Frontal cortex (tissue), 4 donors: Measurements from ENCODE around the gene MITD1. TPM values are rescaled to one million over a fixed set of nuclear protein-coding genes. Genes with fewer than 3 reads are reported as not detected.
"Not testable (repeated sequence)": the region's sequence is repeated elsewhere in the genome, so short reads cannot be mapped to it uniquely, and the experiment has no call there.

ENCODE experiments used
- DNase-seq, 2 donors: peaks; one replicate each; pipeline ENCODE4 v3.0.0; 2012; ENCODE audit warnings: low spot score in 2 of 2
- FAIRE-seq: peaks from 2 replicates; lab custom pipeline; 2012; peaks lifted over from hg19 to GRCh38; lab: Jason Lieb, UNC
- small RNA-seq: library from RNA; depleted of rRNA; stranded (forward); fragments of <200 nt; gene quantifications from one replicate; pipeline ENCODE3, GENCODE V24; 2014
- total RNA-seq: library from RNA; depleted of rRNA; stranded (reverse); fragments of >200 nt; gene quantifications from one replicate; pipeline ENCODE4 v1.2.3, GENCODE V29; 2014
- donor health status: control.
- donor health status: control.
- donor health status: control.

Gene MITD1
- total RNA-seq, 1 donor from 2014 or later, result 19.6 TPM

DNA sequence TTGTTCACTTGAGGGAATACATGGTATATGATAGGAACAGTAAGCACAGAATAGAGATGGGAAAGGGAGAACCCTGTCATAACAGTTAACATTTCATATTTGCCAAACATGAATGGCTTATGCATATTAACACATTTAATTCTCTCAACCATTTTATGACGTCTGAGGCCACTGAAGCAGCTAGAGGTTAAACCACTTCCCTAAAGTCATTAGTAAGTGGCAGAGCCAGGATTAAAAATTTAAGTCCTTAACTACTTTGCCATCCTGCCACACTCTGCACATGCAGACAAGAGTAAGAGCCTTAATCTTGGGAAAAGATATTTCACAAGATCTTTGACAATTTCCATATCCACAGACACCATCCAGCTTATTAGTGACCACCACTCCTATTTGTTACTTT, 24.0 kb downstream of the MITD1 start:
- DNase-seq (no peak), FAIRE-seq (no peak)

DNA sequence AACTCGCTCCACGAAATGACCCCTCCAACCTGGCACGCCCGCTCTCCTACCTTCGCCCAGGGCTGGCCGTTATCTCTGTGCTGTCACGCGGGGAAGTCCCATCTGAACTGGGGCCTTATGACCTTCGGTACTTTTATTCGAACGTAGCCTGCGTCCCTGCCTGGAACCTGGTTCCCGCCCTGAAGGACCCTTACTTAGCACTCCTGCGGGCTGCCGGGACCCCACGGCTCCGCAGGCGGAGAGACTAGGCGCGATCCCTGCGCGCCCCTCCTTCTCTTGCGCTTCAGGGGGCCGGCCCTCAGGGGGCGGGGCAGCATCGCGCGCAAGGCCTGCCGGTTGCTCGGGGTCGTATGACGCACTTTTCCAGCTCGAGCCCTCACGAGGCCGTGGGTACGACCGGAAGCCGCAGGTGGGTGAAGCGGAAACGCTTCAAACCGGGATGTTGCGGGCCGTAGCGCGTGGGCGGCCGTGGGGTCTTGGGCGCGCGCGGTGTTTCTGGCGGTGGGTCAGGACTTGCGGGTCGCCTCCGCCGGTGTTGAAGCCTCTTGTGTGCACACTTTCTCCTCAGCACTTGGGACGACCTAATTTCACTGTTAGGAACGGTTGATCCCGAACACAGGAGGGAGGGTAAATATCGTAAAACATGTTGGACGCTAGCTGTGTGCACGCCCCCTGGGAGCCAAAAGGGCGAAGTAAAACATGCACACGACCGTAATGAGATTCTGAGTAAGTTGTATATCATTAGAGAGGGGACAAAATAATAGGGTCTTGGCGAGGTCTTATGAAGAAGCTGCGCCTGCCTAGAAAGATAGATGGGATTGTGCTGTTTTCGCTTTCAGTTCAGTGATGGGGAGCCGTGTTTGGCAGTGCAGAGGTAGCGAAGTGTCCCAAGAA, 26.0 kb downstream of the MITD1 start, which contains the start of the genes LIPT1 and TSGA10:
Gene LIPT1, plus strand, starts transcription at position 325 of the 894 bp plus-strand sequence. CDS start 6,991 bp downstream, outside the sequence.
Gene TSGA10, minus strand, starts transcription at position 300 of the 894 bp plus-strand sequence. CDS start 45,503 bp downstream, outside the sequence.
- DNase-seq (peak; percentile 82 to 91), FAIRE-seq (no peak)

DNA sequence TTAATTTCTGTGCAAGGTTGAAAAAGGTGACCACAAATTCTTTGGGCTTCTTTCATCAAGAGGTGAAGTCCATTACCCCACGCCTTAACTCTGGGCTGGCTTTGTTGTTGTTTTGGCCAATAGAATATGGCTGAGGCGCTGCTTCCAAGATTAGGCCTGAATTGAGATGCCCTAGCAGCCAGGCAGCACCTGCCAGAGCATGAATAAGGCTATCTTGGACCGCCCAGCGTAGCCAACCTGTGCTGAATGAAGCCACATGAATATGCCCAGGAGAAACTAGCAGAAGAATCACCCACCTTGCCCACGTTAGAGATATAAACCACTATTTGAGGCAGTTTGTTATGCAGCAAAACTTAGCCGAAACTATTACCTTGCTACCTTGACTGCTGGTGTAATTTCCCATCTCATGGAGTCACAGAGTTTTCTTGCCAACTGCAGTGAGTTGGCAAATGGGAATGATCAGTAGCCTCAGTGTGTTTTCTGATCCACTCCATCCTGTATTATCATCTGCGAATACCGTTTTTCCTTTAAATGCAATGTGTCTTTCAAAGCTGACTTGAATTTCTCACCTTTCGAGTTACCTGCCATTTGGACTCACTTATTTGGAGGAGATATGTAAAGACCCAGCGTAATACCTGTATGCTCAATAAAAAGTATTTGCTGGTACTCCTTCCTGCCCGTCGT, 26.8 kb downstream of the MITD1 start:
- FAIRE-seq, result no peak
- peak in 1 of 2 donors; percentile 38 for DNase-seq

DNA sequence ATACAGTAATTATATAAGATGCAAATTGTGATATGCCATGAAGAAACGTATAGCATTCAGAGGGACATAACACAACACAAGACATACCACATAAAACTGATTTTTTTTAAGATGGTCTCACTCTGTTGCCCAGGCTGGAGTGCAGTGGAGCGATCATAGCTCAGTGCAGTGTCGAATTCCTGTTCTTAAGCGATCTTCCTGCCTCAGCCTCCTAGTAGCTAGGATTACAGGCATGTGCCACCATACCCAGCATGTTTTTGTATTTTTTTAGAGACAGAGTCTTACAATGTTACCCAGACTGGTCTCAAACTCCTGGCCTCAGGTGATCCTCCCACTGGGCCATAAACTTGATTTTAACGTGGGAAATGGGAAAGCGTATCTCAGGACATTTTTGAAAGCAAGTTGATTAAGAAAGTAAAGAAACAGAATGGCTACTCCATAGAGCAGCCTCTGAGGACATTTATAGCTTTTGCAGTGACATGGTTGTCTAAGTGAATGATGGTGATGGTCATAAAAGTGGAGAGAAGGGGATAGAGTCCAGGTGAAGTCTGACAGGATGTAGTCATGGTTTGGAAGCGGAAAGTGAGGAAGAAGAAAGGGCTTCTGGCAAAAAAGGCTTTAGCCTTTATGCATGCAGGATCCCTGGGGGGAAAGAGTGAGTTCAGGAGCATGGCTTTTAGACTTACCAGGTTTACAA, 28.5 kb downstream of the MITD1 start:
- FAIRE-seq, result no peak

DNA sequence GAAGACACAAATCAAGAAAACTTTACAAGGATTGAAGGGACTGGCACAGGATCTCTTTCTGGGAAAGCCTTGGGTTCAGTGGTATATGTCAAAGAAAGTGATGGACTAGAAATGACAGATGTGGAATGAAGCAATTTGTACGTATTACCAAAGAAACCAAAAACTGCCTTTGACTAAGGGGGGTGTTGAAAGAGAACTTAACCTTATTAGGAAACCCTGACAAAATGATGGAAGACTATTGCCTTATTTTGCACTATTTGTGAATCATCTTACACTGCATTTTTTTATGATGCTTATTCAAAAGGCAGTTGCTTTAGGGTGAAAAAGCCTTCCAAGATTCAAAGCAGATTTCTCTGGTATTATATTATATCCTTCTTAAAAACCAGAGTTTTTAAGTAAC, 30.2 kb downstream of the MITD1 start:
- DNase-seq, result no peak
- no peak for FAIRE-seq

More for the DNA sequence above, 28.5 kb downstream of the MITD1 start:
- DNase-seq, result no peak

DNA sequence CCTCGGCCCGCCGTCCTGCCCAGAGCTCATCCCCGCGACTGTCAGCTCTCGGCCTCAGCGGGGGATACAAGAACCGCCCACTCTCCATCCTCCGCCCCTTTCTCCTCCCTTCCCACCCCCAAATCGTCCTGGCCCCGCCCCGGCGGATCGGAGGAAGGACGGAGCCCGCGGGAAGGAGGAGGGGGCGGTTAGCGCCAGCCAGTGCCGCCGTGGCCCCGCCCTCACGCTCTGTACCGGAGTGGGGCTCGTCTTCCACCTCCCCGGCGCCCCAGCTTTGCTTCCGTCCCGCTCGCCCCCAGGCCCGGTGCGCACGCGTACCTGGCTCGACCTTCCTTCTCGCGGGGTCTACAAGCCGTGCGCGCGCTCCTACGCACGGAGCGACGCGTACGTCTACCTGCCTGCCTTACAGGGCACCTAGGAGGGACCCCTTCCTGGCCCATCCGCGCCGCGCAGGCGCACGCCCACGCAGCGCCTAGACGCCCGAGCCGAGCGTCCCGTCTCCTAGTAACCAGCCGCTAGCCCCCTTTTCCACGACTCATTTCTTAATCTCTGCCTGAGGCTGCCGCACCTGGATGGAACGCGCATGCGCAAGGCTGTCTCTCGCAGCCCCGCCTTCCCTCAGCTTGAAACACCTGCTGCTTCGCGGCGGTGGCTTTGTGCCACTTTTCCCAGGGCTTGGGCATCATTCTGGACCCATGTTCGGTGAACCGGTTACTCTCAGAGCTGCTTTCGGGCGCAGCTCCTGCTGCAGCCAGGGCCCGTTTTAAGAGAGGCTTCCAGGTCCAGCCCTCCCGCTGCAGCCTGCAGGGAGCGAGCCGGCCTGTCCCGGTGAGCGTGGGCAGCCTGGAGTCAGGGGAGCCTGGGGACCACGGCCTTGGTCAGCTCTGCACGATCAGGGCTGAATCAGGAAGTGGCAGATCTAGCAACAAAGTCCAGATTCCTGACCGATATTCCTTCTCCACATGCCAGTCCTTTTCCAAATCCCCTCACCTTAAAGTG, 39.4 kb downstream of the MITD1 start, which contains the start of gene C2orf15:
Gene C2orf15, plus strand, starts transcription at position 598 of the 999 bp plus-strand sequence. CDS start 8,852 bp downstream, outside the sequence.
- DNase-seq, result peak; percentile 85 to 86
- no peak for FAIRE-seq

DNA sequence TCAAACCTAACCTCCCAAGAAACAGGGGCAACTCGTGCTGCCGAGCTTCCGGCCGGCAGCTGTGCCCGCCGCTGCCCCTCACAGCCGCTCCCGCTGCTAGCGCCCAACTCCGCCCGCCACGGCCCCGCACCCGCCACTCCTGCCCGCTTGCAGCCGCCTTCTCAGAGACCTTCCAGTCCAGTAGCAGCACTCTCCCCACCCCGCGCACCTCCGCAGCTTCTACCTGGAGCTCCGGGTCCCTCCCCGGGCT, 40.1 kb downstream of the MITD1 start:
- FAIRE-seq (no peak), DNase-seq (no peak)

DNA sequence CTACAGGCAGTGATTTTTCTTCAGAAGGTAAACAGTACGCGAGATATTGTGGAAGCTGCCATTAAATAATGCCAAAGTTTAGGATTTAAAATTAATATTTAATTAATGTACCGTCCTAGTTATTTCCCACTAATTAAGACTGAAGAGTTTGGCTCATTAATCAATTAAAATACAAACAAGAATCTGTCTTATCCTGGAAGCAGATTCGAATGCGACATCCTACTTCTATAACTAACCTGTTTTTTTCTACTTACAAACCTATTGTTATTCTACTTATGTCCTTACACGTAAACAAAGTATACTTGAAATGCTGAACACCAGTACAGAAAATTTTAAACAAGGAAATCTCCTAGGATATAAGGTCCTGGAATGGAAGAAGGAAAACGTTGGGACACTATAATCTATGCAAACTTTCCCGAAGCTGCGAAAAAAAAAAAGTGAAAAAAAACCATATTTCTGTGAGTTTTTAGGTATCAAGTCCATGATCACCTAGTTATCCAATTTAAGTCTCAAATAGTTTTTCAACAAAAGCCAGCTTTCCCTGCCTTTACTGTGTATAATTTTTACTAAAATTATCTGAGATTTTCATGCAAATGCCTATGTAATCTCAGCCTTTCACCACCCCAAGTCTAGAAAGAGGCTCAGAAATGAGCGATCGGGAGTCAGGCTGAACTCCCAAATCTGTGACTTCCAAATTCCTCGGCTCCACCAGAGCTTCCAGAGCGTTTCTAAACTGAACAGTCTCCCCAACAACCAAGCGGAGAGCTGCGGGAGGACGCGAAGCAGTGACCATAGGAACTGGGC, 40.6 kb downstream of the MITD1 start:
- no peak for FAIRE-seq
- no peak for DNase-seq

DNA sequence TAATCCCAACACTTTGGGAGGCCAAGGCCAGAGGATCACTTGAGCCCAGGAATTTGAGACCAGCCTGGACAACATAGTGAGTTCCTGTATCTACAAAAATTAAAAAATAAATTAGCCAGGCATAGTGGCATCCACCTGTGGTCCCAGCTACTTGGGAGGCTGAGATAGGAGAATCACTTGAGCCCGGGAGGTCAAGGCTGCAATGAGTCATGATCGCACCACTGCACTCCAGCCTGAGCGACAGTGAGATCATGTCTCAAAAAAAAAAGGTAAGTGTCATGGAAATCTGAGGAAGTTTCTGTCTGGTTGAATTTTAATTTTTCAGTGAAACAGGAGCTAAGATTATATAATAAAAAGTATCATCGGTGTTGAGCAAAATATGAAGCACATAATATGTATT, 41.9 kb downstream of the MITD1 start:
- no peak for FAIRE-seq

DNA sequence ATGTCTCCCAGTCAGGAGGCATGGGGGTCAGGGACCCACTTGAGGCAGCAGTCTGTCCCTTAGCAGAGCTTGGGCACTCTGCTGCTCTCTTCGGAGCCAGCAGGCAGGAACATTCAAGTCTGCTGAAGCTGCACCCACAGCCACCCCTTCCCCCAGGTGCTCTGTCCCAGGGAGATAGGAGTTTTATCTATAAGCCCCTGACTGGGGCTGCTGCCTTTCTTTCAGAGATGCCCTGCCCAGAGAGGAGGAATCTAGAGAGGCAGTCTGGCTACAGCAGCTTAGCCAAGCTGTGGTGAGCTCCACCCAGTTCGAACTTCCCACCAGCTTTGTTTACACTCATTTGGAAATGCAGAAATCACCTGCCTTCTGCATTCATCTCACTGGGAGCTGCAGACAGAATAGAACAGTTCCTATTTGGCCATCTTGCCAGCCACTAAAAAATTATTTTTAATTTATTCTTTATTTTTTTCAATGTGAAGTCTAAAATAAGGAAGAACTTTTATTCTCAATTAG, 45.8 kb downstream of the MITD1 start:
- not testable (repeated sequence) for FAIRE-seq, DNase-seq

More for the DNA sequence above, 41.9 kb downstream of the MITD1 start:
- DNase-seq, result no peak

DNA sequence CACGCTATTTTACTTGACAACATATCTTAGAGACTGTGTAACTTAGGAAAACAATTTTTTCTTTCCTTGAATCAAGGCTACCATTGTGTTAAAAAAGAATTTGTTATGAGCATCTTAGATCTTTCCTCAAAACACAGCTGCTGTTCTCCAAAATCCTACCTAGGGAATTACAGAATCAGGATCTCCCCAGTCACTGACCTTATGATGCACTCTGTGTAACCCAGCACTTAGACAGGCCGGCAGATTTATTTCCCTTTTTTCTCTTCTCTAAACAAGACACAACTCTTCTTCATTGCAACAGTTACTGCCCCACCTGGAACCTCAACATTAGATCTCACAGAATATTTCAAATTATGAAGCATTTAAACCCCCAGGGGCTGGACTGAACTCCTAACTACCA, 52.9 kb downstream of the MITD1 start:
- DNase-seq, result no peak
- FAIRE-seq, result no peak

Small RNA genes within 50 kb of the gene (small RNA-seq; reads per million reads assigned to genes)
- gene AC092587.1, result not detected

Other genes with a start within 250 kb of the MITD1 start
- gene CRACDL, start 244.8 kb downstream of the MITD1 start, total RNA-seq, result 2.0 TPM
- 4.5 TPM for gene C2orf15, start 39.4 kb downstream of the MITD1 start, total RNA-seq
- gene TSGA10, start 26.1 kb downstream of the MITD1 start, total RNA-seq, result 16.7 TPM
- gene LIPT1, start 26.1 kb downstream of the MITD1 start, total RNA-seq, result 9.8 TPM
- gene MRPL30, start 126 bp upstream of the MITD1 start, total RNA-seq, result 90.9 TPM
- not detected for gene LYG2, start 74.6 kb upstream of the MITD1 start, total RNA-seq
- gene LYG1, start 120.1 kb upstream of the MITD1 start, total RNA-seq, result 0.41 TPM
- gene TXNDC9, start 155.3 kb upstream of the MITD1 start, total RNA-seq, result 51.8 TPM
- gene EIF5B, start 156.3 kb upstream of the MITD1 start, total RNA-seq, result 13.0 TPM